CD4-positive, alpha-beta T cell treated with Interleukin-15 for 4 hours (primary cell): ENCODE results near the gene MUC16.

Experiments used
- DNase-seq: peaks from one replicate; pipeline ENCODE4 v3.0.0-alpha.2; 2020; ENCODE audit warnings: low spot score

MUC16 gene

GRCh38 chr19:9008667-9009066, 1.5 kb downstream of the MUC16 start:
- DNase-seq, result no peak

GRCh38 chr19:9000933-9001332, 9.3 kb downstream of the MUC16 start:
- no peak for DNase-seq

- DNase-seq, result peak; percentile 13
Measured at GRCh38 chr19:8988204-8988603, 22.0 kb downstream of the MUC16 start.

GRCh38 chr19:8986296-8986695, 23.9 kb downstream of the MUC16 start:
- DNase-seq, result no peak

- DNase-seq, result no peak
Measured at GRCh38 chr19:8973501-8974091, 36.6 kb downstream of the MUC16 start.

GRCh38 chr19:8965887-8966286, 44.3 kb downstream of the MUC16 start:
- DNase-seq, result no peak
